Naive B cell (primary cell): Measurements from ENCODE around the gene TCF20. TPM values are rescaled to one million over a fixed set of nuclear protein-coding genes. Genes with fewer than 3 reads are reported as not detected.

Source experiments
- ATAC-seq, 2 donors: fragments of 150-1000 bp; cut with Tn5 transposase; 2 replicates each; pipeline ENCODE4 v1.10.0; 2021; ENCODE audit warnings: low read depth in 2 of 2, mild to moderate bottlenecking in 2 of 2, moderate library complexity in 2 of 2
- DNase-seq: peaks from one replicate; pipeline ENCODE4 v3.0.0; 2022
- H3K27ac Mint-ChIP-seq, 6 donors: one replicate each; pipeline ENCODE4 v1.8.0; 2020 to 2022; ENCODE audit warnings: mild to moderate bottlenecking in 6 of 6, mixed read lengths in 6 of 6, moderate library complexity in 5 of 6, inconsistent platforms in 2 of 6
- H3K27me3 Mint-ChIP-seq, 3 donors: one replicate each; pipeline ENCODE4 v1.8.0; 2021 to 2022; ENCODE audit warnings: mixed read lengths in 3 of 3, mild to moderate bottlenecking in 1 of 3
- H3K36me3 Mint-ChIP-seq, 2 donors: one replicate each; pipeline ENCODE4 v1.8.0; 2020 to 2022; ENCODE audit warnings: mixed read lengths in 2 of 2, inconsistent platforms in 1 of 2, mild to moderate bottlenecking in 1 of 2
- H3K4me1 Mint-ChIP-seq, 3 donors: one replicate each; pipeline ENCODE4 v1.8.0; 2020 to 2022; ENCODE audit warnings: mixed read lengths in 3 of 3, inconsistent platforms in 1 of 3, mild to moderate bottlenecking in 1 of 3, moderate library complexity in 1 of 3
- H3K4me3 Mint-ChIP-seq, 8 donors: one replicate each; pipeline ENCODE4 v1.8.0; 2020 to 2022; ENCODE audit warnings: mild to moderate bottlenecking in 8 of 8, mixed read lengths in 8 of 8, moderate library complexity in 8 of 8, inconsistent platforms in 2 of 8
- H3K9me3 Mint-ChIP-seq, 7 donors: one replicate each; pipeline ENCODE4 v1.8.0; 2020 to 2022; ENCODE audit warnings: mixed read lengths in 7 of 7, mild to moderate bottlenecking in 5 of 7, inconsistent platforms in 2 of 7, moderate library complexity in 1 of 7
- polyA plus RNA-seq, 6 donors: library from polyadenylated mRNA; unstranded; fragments of 300-500 nt; fragmentation: Illumina TruSeq; gene quantifications; one replicate each; pipeline ENCODE4 v1.2.3, GENCODE V29; 2021; ENCODE audit warnings: low read depth in 6 of 6

Gene TCF20
- polyA plus RNA-seq, 6 donors from 2014 or later: 1.7 to 4.5 (median 2.3) TPM; not detected in 1

- Mint-ChIP-seq H3K27ac (peak overlapping the region in 2 of 6 donors; percentile 2 to 8), H3K9me3 (no peaks in the 10 kb centered on the region), H3K4me3 (no peak overlapping the region), H3K36me3 (no peaks in the 10 kb centered on the region), H3K4me1 (peaks cover 48 to 59% (median 57%) of the 10 kb centered on the region in 3 donors), H3K27me3 (no peaks in the 10 kb centered on the region)
- ATAC-seq (no peak), DNase-seq (no peak)
Observed at GRCh38 chr22:42256930-42257329, 13.5 kb downstream of the TCF20 start.

GRCh38 chr22:42256220-42256619 is 14.2 kb downstream of the TCF20 start:
- Mint-ChIP-seq H3K27ac (peak overlapping the region in 2 of 6 donors; percentile 33 to 61), H3K9me3 (no peaks in the 10 kb centered on the region), H3K27me3 (no peaks in the 10 kb centered on the region), H3K4me3 (no peak overlapping the region), H3K36me3 (no peaks in the 10 kb centered on the region), H3K4me1 (peaks cover 48 to 57% (median 56%) of the 10 kb centered on the region in 3 donors)
- no peak for DNase-seq
- no peak for ATAC-seq

- no peaks in the 10 kb centered on the region for H3K9me3 Mint-ChIP-seq
- peaks cover 38 to 49% (median 47%) of the 10 kb centered on the region in 3 donors for H3K4me1 Mint-ChIP-seq
- no peaks in the 10 kb centered on the region for H3K27me3 Mint-ChIP-seq
- H3K27ac Mint-ChIP-seq: peak overlapping the region in 1 of 6 donors; percentile 60
- ATAC-seq (no peak), DNase-seq (no peak)
- no peak overlapping the region for H3K4me3 Mint-ChIP-seq
- H3K36me3 Mint-ChIP-seq: peaks cover 0 to 5% of the 10 kb centered on the region in 2 donors
Observed at GRCh38 chr22:42249831-42250230, 20.6 kb downstream of the TCF20 start.

DNA sequence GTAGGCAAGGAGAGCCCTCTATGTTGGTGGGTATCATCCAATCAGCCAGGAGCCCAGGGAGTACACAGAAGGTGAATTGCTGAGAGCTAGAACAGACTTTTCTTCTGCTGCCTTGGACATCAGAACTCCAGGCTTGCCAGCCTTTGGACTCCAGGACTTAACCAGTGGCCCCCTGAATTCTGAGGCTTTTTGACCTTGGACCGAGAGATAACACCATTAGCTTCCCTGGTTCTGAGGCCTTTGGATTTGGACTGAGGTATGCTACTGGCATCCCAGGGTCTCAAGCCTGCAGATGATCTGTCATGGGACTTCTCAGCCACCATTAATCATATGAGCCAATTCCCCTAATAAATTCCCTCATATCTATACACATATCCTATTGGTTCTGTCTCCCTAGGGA is 21.5 kb downstream of the TCF20 start:
- Mint-ChIP-seq H3K4me3 (no peak overlapping the region), H3K9me3 (no peaks in the 10 kb centered on the region), H3K27me3 (no peaks in the 10 kb centered on the region), H3K36me3 (peaks cover 0 to 10% of the 10 kb centered on the region in 2 donors), H3K4me1 (peaks cover 36 to 49% (median 49%) of the 10 kb centered on the region in 3 donors), H3K27ac (peak overlapping the region in 1 of 6 donors; percentile 60)
- ATAC-seq: no peak
- DNase-seq: no peak

DNA sequence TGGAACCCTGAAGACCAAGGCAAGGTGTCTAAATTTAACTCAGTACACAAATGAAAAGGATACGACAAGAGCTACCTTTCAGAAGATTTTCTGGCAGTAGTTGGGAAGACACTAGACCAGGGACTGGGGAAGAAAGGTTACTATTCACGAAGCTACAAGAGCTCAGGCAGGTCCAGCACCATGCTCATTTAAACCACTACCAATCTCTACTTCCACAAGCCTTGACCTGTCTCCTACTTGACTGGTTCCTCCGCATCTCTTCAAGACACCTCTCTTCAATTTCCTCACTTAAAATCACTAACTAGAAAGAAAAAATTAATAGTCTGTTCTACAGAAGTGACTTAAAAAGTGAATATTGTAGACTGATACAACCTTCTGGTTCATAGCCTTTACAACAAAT is 22.9 kb downstream of the TCF20 start:
- Mint-ChIP-seq H3K4me3 (peak overlapping the region in 1 of 8 donors; percentile 70), H3K27ac (peak overlapping the region in 3 of 6 donors; percentile 1 to 87 (median 10)), H3K27me3 (no peaks in the 10 kb centered on the region), H3K4me1 (peaks cover 40 to 60% (median 56%) of the 10 kb centered on the region in 3 donors), H3K36me3 (peaks cover 0 to 10% of the 10 kb centered on the region in 2 donors), H3K9me3 (no peaks in the 10 kb centered on the region)
- DNase-seq: no peak
- ATAC-seq: no peak

- Mint-ChIP-seq H3K36me3 (peaks cover 0 to 5% of the 10 kb centered on the region in 2 donors), H3K27me3 (no peaks in the 10 kb centered on the region), H3K27ac (peak overlapping the region in 1 of 6 donors; percentile 82), H3K4me1 (peaks cover 32 to 64% (median 53%) of the 10 kb centered on the region in 3 donors), H3K4me3 (no peak overlapping the region), H3K9me3 (no peaks in the 10 kb centered on the region)
- ATAC-seq: no peak
- no peak for DNase-seq
Observed at GRCh38 chr22:42243802-42244060, 26.7 kb downstream of the TCF20 start.

GRCh38 chr22:42236848-42237247 is 33.6 kb downstream of the TCF20 start:
- Mint-ChIP-seq H3K4me3 (no peak overlapping the region), H3K27me3 (no peaks in the 10 kb centered on the region), H3K4me1 (peaks cover 25 to 69% (median 59%) of the 10 kb centered on the region in 3 donors), H3K27ac (no peak overlapping the region), H3K9me3 (peaks cover 0 to 4% (median 0%) of the 10 kb centered on the region in 7 donors), H3K36me3 (peaks cover 10 to 15% of the 10 kb centered on the region in 2 donors)
- DNase-seq (no peak), ATAC-seq (no peak)

GRCh38 chr22:42236268-42236667 is 34.2 kb downstream of the TCF20 start:
- Mint-ChIP-seq H3K4me1 (peaks cover 26 to 63% (median 53%) of the 10 kb centered on the region in 3 donors), H3K9me3 (peaks cover 0 to 4% (median 0%) of the 10 kb centered on the region in 7 donors), H3K27me3 (no peaks in the 10 kb centered on the region), H3K27ac (peak overlapping the region in 1 of 6 donors; percentile 39), H3K4me3 (no peak overlapping the region), H3K36me3 (peaks cover 10 to 15% of the 10 kb centered on the region in 2 donors)
- ATAC-seq: no peak
- DNase-seq: no peak

DNA sequence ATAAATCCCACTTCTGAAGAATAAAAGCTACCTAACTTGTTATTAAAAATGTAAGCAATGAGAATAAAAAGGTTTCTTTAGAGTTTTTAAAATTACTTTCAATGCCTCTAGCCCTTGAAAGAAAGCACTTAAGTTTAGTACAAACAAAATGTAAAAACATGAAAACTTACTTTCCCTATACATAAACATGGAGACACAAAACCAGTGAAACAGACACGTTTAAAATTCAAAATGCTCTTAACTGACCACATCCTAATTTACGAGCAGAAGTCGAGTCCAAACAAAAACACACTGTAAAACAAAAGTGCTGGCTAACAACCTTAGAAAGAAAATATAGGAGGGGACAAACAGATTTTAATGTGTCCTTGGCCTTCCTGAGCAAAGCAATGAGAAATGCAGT is 36.6 kb downstream of the TCF20 start:
- Mint-ChIP-seq H3K27ac (peak overlapping the region in 1 of 6 donors; percentile 10), H3K9me3 (peaks cover 0 to 4% (median 0%) of the 10 kb centered on the region in 7 donors), H3K4me3 (no peak overlapping the region), H3K36me3 (peaks cover 10 to 15% of the 10 kb centered on the region in 2 donors), H3K4me1 (peaks cover 39 to 69% (median 66%) of the 10 kb centered on the region in 3 donors), H3K27me3 (no peaks in the 10 kb centered on the region)
- DNase-seq: no peak
- no peak for ATAC-seq

GRCh38 chr22:42231929-42232328 is 38.5 kb downstream of the TCF20 start:
- Mint-ChIP-seq H3K27me3 (no peaks in the 10 kb centered on the region), H3K4me1 (peaks cover 51 to 77% (median 73%) of the 10 kb centered on the region in 3 donors), H3K27ac (peak overlapping the region in 2 of 6 donors; percentile 7 to 47), H3K4me3 (no peak overlapping the region), H3K9me3 (no peaks in the 10 kb centered on the region), H3K36me3 (peaks cover 0 to under 1% of the 10 kb centered on the region in 2 donors)
- DNase-seq: no peak
- no peak for ATAC-seq

DNA sequence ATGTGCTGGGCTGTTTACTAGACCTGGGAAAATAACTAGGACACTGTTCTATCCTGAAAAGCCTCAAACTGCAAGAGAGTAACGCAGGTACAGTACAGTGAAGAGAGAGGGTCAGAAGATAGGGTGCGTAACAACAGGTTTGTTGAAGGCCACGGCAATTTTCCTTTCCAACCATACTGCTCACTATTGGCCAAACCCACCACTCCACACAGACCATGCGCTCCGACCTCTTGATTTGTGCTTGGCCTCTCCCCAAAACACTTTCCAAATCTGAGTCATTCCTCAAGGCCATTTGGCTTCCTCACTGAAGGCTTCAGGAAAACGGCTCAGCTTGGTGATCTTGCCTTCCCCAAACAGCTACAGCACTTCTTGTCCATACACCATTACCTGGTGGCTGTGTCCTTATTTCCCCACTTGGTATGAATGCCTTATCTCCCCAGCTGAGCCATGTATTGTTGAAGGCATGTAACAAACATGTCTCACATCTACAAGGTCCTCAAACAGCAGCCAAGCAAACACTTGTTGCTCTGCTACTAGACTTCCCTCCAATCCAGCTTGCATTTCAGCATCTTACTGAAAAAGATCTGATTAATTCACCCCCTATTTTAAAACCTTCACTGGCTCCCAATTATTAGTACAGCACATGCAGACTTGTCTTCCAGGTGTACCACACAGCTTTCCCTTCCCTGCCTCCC is 40.9 kb downstream of the TCF20 start:
- H3K4me3 Mint-ChIP-seq: no peak overlapping the region
- no peaks in the 10 kb centered on the region for H3K27me3 Mint-ChIP-seq
- DNase-seq: no peak
- no peak for ATAC-seq
- H3K27ac Mint-ChIP-seq: peak overlapping the region in 2 of 6 donors; percentile 1 to 50
- no peaks in the 10 kb centered on the region for H3K36me3 Mint-ChIP-seq
- peaks cover 45 to 65% (median 53%) of the 10 kb centered on the region in 3 donors for H3K4me1 Mint-ChIP-seq
- H3K9me3 Mint-ChIP-seq: no peaks in the 10 kb centered on the region

DNA sequence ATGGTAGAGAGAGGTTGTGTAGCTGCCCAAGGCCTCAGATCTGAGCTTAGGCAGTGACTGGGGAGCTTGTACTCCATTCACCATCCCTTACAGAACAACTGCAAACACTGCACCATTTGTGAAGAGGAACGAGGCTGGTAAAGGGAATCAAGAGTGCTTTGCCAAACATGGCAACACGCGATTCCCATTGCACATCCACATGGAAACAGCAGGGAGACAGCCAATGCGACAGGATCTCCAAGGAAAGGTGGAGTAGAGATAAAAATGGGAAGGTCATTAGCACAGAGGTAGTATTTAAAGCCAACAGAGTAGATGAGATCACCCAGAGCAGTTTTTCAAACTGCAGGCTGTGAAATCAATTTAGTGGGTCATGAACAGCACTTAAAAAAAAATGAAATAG is 42.0 kb downstream of the TCF20 start:
- peak overlapping the region in 1 of 8 donors; percentile 36 for H3K4me3 Mint-ChIP-seq
- peaks cover 42 to 59% (median 49%) of the 10 kb centered on the region in 3 donors for H3K4me1 Mint-ChIP-seq
- no peaks in the 10 kb centered on the region for H3K9me3 Mint-ChIP-seq
- H3K36me3 Mint-ChIP-seq: no peaks in the 10 kb centered on the region
- H3K27ac Mint-ChIP-seq: peak overlapping the region in 1 of 6 donors; percentile 80
- DNase-seq (no peak), ATAC-seq (no peak)
- H3K27me3 Mint-ChIP-seq: no peaks in the 10 kb centered on the region

GRCh38 chr22:42227435-42227834 is 43.0 kb downstream of the TCF20 start:
- Mint-ChIP-seq H3K4me1 (peaks cover 45 to 60% (median 47%) of the 10 kb centered on the region in 3 donors), H3K27ac (peak overlapping the region in 1 of 6 donors; percentile 44), H3K27me3 (no peaks in the 10 kb centered on the region), H3K36me3 (no peaks in the 10 kb centered on the region), H3K4me3 (no peak overlapping the region), H3K9me3 (no peaks in the 10 kb centered on the region)
- no peak for ATAC-seq
- no peak for DNase-seq

DNA sequence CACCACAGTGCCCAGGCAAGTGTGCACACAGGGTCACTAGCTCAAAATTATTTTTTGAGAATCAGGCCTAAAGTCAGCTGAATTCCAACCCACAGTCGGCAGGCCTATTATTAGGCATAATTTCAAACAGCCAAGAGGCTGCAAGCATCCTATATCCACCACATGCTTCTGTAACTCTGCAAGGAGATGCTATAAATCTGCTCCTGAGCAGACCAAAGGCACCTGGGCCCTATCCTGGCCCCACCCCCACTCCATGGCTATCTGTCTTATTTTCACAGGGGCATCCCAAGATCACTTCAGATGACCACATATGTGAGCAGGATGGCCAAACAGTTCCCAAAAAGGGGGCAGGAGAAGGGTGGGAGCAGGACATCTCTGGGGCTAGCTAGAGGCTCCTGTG is 44.6 kb downstream of the TCF20 start:
- no peaks in the 10 kb centered on the region for H3K36me3 Mint-ChIP-seq
- H3K27me3 Mint-ChIP-seq: no peaks in the 10 kb centered on the region
- H3K4me1 Mint-ChIP-seq: peaks cover 49 to 62% (median 54%) of the 10 kb centered on the region in 3 donors
- H3K4me3 Mint-ChIP-seq: no peak overlapping the region
- no peak for DNase-seq
- H3K9me3 Mint-ChIP-seq: no peaks in the 10 kb centered on the region
- no peak for ATAC-seq
- no peak overlapping the region for H3K27ac Mint-ChIP-seq
